Neural progenitor cell (in vitro differentiated cells): ENCODE data around the gene LRRC74B. TPM values are rescaled to one million over a fixed set of nuclear protein-coding genes. Genes with fewer than 3 reads are reported as not detected.
"Not testable (repeated sequence)": the region's sequence is repeated elsewhere in the genome, so short reads cannot be mapped to it uniquely, and the experiment has no call there.

ENCODE experiments used
- DNase-seq: peaks from one replicate; pipeline ENCODE4 v3.0.0-alpha.2; 2016; ENCODE audit warnings: low spot score
- H2AFZ ChIP-seq: fragments of 200-600 bp; sonication (generic); replicated peaks from 2 replicates; pipeline ENCODE4 v1.6.1; 2016; ENCODE audit warnings: antibody characterized with exemption
- H3F3A ChIP-seq: fragments of 200-600 bp; sonication (generic); 2 replicates; pipeline ENCODE4 v1.6.1; 2016; ENCODE audit warnings: antibody characterized with exemption, low read depth
- H3K27ac ChIP-seq: fragments of 200-600 bp; sonication (generic); 2 replicates; pipeline ENCODE4 v1.5.1; 2016; ENCODE audit warnings: mild to moderate bottlenecking
- H3K27me3 ChIP-seq: fragments of 200-600 bp; sonication (generic); 2 replicates; pipeline ENCODE4 v1.6.1; 2016; ENCODE audit warnings: mild to moderate bottlenecking, moderate library complexity
- H3K36me3 ChIP-seq: fragments of 200-600 bp; sonication (generic); 2 replicates; pipeline ENCODE4 v1.5.1; 2016
- H3K4me1 ChIP-seq: fragments of 200-600 bp; sonication (generic); 2 replicates; pipeline ENCODE4 v1.6.1; 2016; ENCODE audit warnings: mixed run types
- H3K4me2 ChIP-seq: fragments of 200-600 bp; sonication (generic); 2 replicates; pipeline ENCODE4 v1.6.1; 2016
- H3K4me3 ChIP-seq: fragments of 200-600 bp; sonication (generic); 2 replicates; pipeline ENCODE4 v1.5.1; 2016
- H3K79me2 ChIP-seq: fragments of 200-600 bp; sonication (generic); 2 replicates; pipeline ENCODE4 v1.6.1; 2016; ENCODE audit warnings: low read depth
- H3K9ac ChIP-seq: fragments of 200-600 bp; sonication (generic); 2 replicates; pipeline ENCODE4 v1.6.1; 2016
- H3K9me3 ChIP-seq: fragments of 200-600 bp; sonication (generic); 2 replicates; pipeline ENCODE4 v1.5.1; 2016; ENCODE audit warnings: low read depth
- H4K20me1 ChIP-seq: fragments of 200-600 bp; sonication (generic); 2 replicates; pipeline ENCODE4 v1.6.1; 2016; ENCODE audit warnings: low read depth
- H3K27ac Mint-ChIP-seq: 3 replicates; pipeline ENCODE4 v1.8.0; 2021; ENCODE audit warnings: mixed read lengths
- H3K27me3 Mint-ChIP-seq: 2 replicates; pipeline ENCODE4 v1.8.0; 2022; ENCODE audit warnings: low read depth, mild to moderate bottlenecking, inconsistent platforms, moderate library complexity, mixed read lengths; ENCODE audit not compliant: insufficient read depth
- H3K36me3 Mint-ChIP-seq: 3 replicates; pipeline ENCODE4 v1.8.0; 2021; ENCODE audit warnings: mixed read lengths
- H3K4me1 Mint-ChIP-seq: 3 replicates; pipeline ENCODE4 v1.8.0; 2021; ENCODE audit warnings: mixed read lengths
- H3K4me3 Mint-ChIP-seq: 3 replicates; pipeline ENCODE4 v1.8.0; 2021; ENCODE audit warnings: mild to moderate bottlenecking, moderate library complexity, mixed read lengths
- H3K9me3 Mint-ChIP-seq: 3 replicates; pipeline ENCODE4 v1.8.0; 2020; ENCODE audit warnings: mixed read lengths
- CTCF ChIP-seq: fragments of 200-600 bp; sonication (generic); IDR thresholded peaks from 2 replicates; pipeline ENCODE4 v1.5.1; 2017; ENCODE audit warnings: antibody characterized with exemption, mild to moderate bottlenecking
- EZH2 ChIP-seq: fragments of 200-600 bp; sonication (generic); IDR thresholded peaks from 2 replicates; pipeline ENCODE4 v1.6.1; 2017; ENCODE audit warnings: antibody characterized with exemption, mild to moderate bottlenecking, moderate library complexity
- EZH2phosphoT487 ChIP-seq: fragments of 200-600 bp; sonication (generic); IDR thresholded peaks from 2 replicates; pipeline ENCODE4 v1.6.1; 2017; ENCODE audit warnings: antibody characterized with exemption
- total RNA-seq: library from RNA; depleted of rRNA; stranded (reverse); fragments of >200 nt; gene quantifications from 2 replicates; pipeline ENCODE4 v1.2.3, GENCODE V29; 2015; ENCODE audit warnings: low replicate concordance

The LRRC74B gene
- total RNA-seq, 1 donor from 2014 or later: not detected

GRCh38 chr22:21079493-21079892 is 33.7 kb downstream of the LRRC74B start:
- H3K27ac ChIP-seq: no peak overlapping the region
- Mint-ChIP-seq H3K4me3 (no peak overlapping the region), H3K27ac (peak overlapping the region; percentile 57), H3K4me1 (peaks cover 8% of the 10 kb centered on the region), H3K9me3 (no peaks in the 10 kb centered on the region), H3K36me3 (no peaks in the 10 kb centered on the region), H3K27me3 (peaks cover 2% of the 10 kb centered on the region)
- H3K4me2 ChIP-seq: no peak overlapping the region
- H4K20me1 ChIP-seq: no peaks in the 10 kb centered on the region
- H3F3A ChIP-seq: no peaks in the 10 kb centered on the region
- no peaks in the 10 kb centered on the region for H3K79me2 ChIP-seq
- H2AFZ ChIP-seq: peak overlapping the region; percentile 60
- no peaks in the 10 kb centered on the region for H3K4me1 ChIP-seq
- TF ChIP-seq EZH2 (no peak), EZH2phosphoT487 (no peak)
- no peak overlapping the region for H3K4me3 ChIP-seq
- H3K9ac ChIP-seq: no peak overlapping the region
- no peaks in the 10 kb centered on the region for H3K27me3 ChIP-seq
- no peaks in the 10 kb centered on the region for H3K36me3 ChIP-seq
- no peak for DNase-seq
- H3K9me3 ChIP-seq: no peaks in the 10 kb centered on the region

- H3K9me3 Mint-ChIP-seq: no peaks in the 10 kb centered on the region
- H3K27ac Mint-ChIP-seq: no peak overlapping the region
- H3K27me3 Mint-ChIP-seq: peaks cover 2% of the 10 kb centered on the region
- H3K27me3 ChIP-seq: no peaks in the 10 kb centered on the region
- H3K79me2 ChIP-seq: no peaks in the 10 kb centered on the region
- no peak overlapping the region for H3K27ac ChIP-seq
- no peak overlapping the region for H3K9ac ChIP-seq
- H4K20me1 ChIP-seq: no peaks in the 10 kb centered on the region
- no peak overlapping the region for H3K4me2 ChIP-seq
- no peak overlapping the region for H3K4me3 Mint-ChIP-seq
- no peak overlapping the region for H2AFZ ChIP-seq
- no peak for DNase-seq
- no peaks in the 10 kb centered on the region for H3K36me3 ChIP-seq
- no peaks in the 10 kb centered on the region for H3K9me3 ChIP-seq
- no peaks in the 10 kb centered on the region for H3K36me3 Mint-ChIP-seq
- TF ChIP-seq EZH2: no peak
- H3F3A ChIP-seq: no peaks in the 10 kb centered on the region
- H3K4me1 Mint-ChIP-seq: peaks cover 8% of the 10 kb centered on the region
- no peak overlapping the region for H3K4me3 ChIP-seq
- H3K4me1 ChIP-seq: no peaks in the 10 kb centered on the region
Measured at GRCh38 chr22:21080435-21081137, 34.8 kb downstream of the LRRC74B start.

- Histone ChIP-seq H3K4me2 (no peak overlapping the region), H4K20me1 (no peaks in the 10 kb centered on the region), H2AFZ (no peak overlapping the region), H3F3A (no peaks in the 10 kb centered on the region), H3K79me2 (no peaks in the 10 kb centered on the region), H3K9me3 (no peaks in the 10 kb centered on the region), H3K27ac (no peak overlapping the region), H3K27me3 (no peaks in the 10 kb centered on the region), H3K4me1 (no peaks in the 10 kb centered on the region), H3K9ac (no peak overlapping the region), H3K36me3 (no peaks in the 10 kb centered on the region), H3K4me3 (no peak overlapping the region)
- TF ChIP-seq EZH2 (no peak), EZH2phosphoT487 (no peak), CTCF (no peak)
- H3K4me3 Mint-ChIP-seq: no peak overlapping the region
- peaks cover 2% of the 10 kb centered on the region for H3K27me3 Mint-ChIP-seq
- H3K36me3 Mint-ChIP-seq: no peaks in the 10 kb centered on the region
- no peaks in the 10 kb centered on the region for H3K9me3 Mint-ChIP-seq
- H3K27ac Mint-ChIP-seq: no peak overlapping the region
- no peak for DNase-seq
- H3K4me1 Mint-ChIP-seq: peaks cover 5% of the 10 kb centered on the region
Measured at GRCh38 chr22:21082248-21082647, 36.5 kb downstream of the LRRC74B start.

- no peaks in the 10 kb centered on the region for H3K9me3 ChIP-seq
- no peak overlapping the region for H3K27ac ChIP-seq
- no peaks in the 10 kb centered on the region for H3K9me3 Mint-ChIP-seq
- no peaks in the 10 kb centered on the region for H3K4me1 ChIP-seq
- H3K4me1 Mint-ChIP-seq: no peaks in the 10 kb centered on the region
- no peak overlapping the region for H2AFZ ChIP-seq
- TF ChIP-seq EZH2: no peak
- no peak for TF ChIP-seq EZH2phosphoT487
- no peak for TF ChIP-seq CTCF
- no peak overlapping the region for H3K4me3 Mint-ChIP-seq
- H3K9ac ChIP-seq: no peak overlapping the region
- H4K20me1 ChIP-seq: no peaks in the 10 kb centered on the region
- H3K36me3 Mint-ChIP-seq: no peaks in the 10 kb centered on the region
- no peaks in the 10 kb centered on the region for H3K27me3 Mint-ChIP-seq
- no peak overlapping the region for H3K4me2 ChIP-seq
- H3F3A ChIP-seq: no peaks in the 10 kb centered on the region
- no peak overlapping the region for H3K4me3 ChIP-seq
- H3K36me3 ChIP-seq: no peaks in the 10 kb centered on the region
- no peaks in the 10 kb centered on the region for H3K27me3 ChIP-seq
- no peaks in the 10 kb centered on the region for H3K79me2 ChIP-seq
- no peak for DNase-seq
- no peak overlapping the region for H3K27ac Mint-ChIP-seq
Measured at GRCh38 chr22:21087119-21087518, 41.4 kb downstream of the LRRC74B start.

GRCh38 chr22:21087926-21088325 is 42.2 kb downstream of the LRRC74B start:
- not testable (repeated sequence) for H3K4me3 Mint-ChIP-seq, H3K27ac ChIP-seq

GRCh38 chr22:21091220-21091619 is 45.5 kb downstream of the LRRC74B start:
- H3K4me3 Mint-ChIP-seq, H3K79me2 ChIP-seq, H4K20me1 ChIP-seq, H3K9me3 ChIP-seq, H3K27ac Mint-ChIP-seq, H3K4me3 ChIP-seq, H3K27me3 Mint-ChIP-seq, H3K4me1 Mint-ChIP-seq, DNase-seq, H3K9ac ChIP-seq, H3K27me3 ChIP-seq, H3K4me1 ChIP-seq, H2AFZ ChIP-seq, H3F3A ChIP-seq, H3K4me2 ChIP-seq, H3K36me3 ChIP-seq, H3K9me3 Mint-ChIP-seq, H3K36me3 Mint-ChIP-seq, H3K27ac ChIP-seq: not testable (repeated sequence)

More at GRCh38 chr22:21087926-21088325, 42.2 kb downstream of the LRRC74B start:
- H3K4me3 ChIP-seq, H3K27me3 Mint-ChIP-seq, H3K27me3 ChIP-seq, H2AFZ ChIP-seq, H3K9me3 ChIP-seq, H4K20me1 ChIP-seq, H3F3A ChIP-seq, H3K9ac ChIP-seq, H3K4me1 ChIP-seq, H3K79me2 ChIP-seq, DNase-seq, H3K27ac Mint-ChIP-seq, H3K36me3 Mint-ChIP-seq, H3K4me1 Mint-ChIP-seq, H3K4me2 ChIP-seq, H3K9me3 Mint-ChIP-seq, H3K36me3 ChIP-seq: not testable (repeated sequence)
